Ishikawa (cell line): ENCODE results near the gene MAST4.

Experiments
- CEBPB ChIP-seq: IDR thresholded peaks from 2 replicates; pipeline ENCODE4 v1.6.1; 2012
- CREB1 ChIP-seq: IDR thresholded peaks from 2 replicates; pipeline ENCODE4 v1.6.1; 2012; ENCODE audit warnings: low read depth
- EGR1 ChIP-seq: IDR thresholded peaks from 2 replicates; pipeline ENCODE4 v1.6.1; 2012
- EP300 ChIP-seq: IDR thresholded peaks from 2 replicates; pipeline ENCODE4 v1.6.1; 2012; ENCODE audit warnings: borderline replicate concordance
- FOXM1 ChIP-seq: IDR thresholded peaks from 2 replicates; pipeline ENCODE4 v1.6.1; 2012; ENCODE audit warnings: low read depth, borderline replicate concordance
- MAX ChIP-seq: IDR thresholded peaks from 2 replicates; pipeline ENCODE4 v1.6.1; 2012
- NFIC ChIP-seq: IDR thresholded peaks from 2 replicates; pipeline ENCODE4 v1.6.1; 2012
- RAD21 ChIP-seq: IDR thresholded peaks from 2 replicates; pipeline ENCODE4 v1.6.1; 2012; ENCODE audit warnings: low read depth
- REST ChIP-seq: IDR thresholded peaks from 2 replicates; pipeline ENCODE4 v1.6.1; 2012; ENCODE audit warnings: low read depth, mild to moderate bottlenecking
- TAF1 ChIP-seq: IDR thresholded peaks from 2 replicates; pipeline ENCODE4 v1.6.1; 2012; ENCODE audit warnings: low read depth, mild to moderate bottlenecking
- TCF12 ChIP-seq: IDR thresholded peaks from 2 replicates; pipeline ENCODE4 v1.6.1; 2012; ENCODE audit warnings: low read depth
- TEAD4 ChIP-seq: IDR thresholded peaks from 2 replicates; pipeline ENCODE4 v1.6.1; 2012
- USF1 ChIP-seq: IDR thresholded peaks from 2 replicates; pipeline ENCODE4 v1.6.1; 2012
- YY1 ChIP-seq: IDR thresholded peaks from 2 replicates; pipeline ENCODE4 v1.6.1; 2012; ENCODE audit warnings: low read depth
- ZBTB7A ChIP-seq: IDR thresholded peaks from 2 replicates; pipeline ENCODE4 v1.6.1; 2012; ENCODE audit warnings: low read depth

The MAST4 gene

DNA sequence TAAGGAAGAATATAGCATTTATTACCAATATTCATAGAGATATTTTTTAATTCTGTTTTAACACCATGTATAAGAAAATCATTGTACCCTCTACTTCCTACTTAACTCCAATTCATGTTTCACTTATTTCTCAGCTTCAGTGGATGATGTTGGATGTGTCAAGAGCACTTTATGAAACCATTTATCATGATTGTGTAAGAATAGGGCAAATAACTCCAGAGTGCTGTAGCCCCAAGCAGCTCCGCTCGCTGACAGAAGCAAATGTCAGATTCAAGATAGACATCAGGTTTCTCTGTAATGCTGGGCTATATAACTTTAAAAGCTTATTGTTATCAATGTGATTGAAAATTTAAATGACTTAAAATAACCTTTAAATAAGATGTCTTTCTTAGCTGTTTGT is 50.4 kb downstream of the MAST4 start:
- TF ChIP-seq REST (no peak), TCF12 (no peak), EGR1 (no peak), CEBPB (no peak), YY1 (no peak), EP300 (no peak), MAX (no peak), FOXM1 (no peak), CREB1 (no peak), TAF1 (no peak), NFIC (no peak), ZBTB7A (no peak), TEAD4 (no peak), USF1 (no peak), RAD21 (no peak)

GRCh38 chr5:66647146-66647856 is 51.1 kb downstream of the MAST4 start:
- TF ChIP-seq ZBTB7A (no peak), TAF1 (no peak), USF1 (no peak), RAD21 (no peak), MAX (no peak), EGR1 (no peak), CREB1 (no peak), TEAD4 (no peak), FOXM1 (no peak), CEBPB (no peak), REST (no peak), EP300 (no peak)

DNA sequence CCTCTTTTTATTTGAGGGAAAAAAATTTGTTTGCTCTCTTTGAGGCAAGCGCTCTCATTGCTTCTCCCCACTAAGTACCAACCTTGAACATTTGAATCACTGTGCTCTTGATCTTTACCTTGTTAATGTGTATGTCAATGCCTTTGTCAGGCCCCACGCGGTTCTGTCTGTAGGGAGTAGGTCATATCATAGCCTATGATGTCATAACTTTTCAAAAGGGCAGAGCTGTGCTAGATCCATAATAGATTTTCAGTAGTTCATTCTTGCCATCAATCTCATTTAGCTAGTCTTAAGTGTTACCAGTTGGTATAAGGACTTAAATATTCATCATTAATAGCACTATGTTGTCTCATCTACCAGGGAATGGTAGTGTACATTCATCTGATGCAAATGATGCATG is 56.6 kb downstream of the MAST4 start:
- TF ChIP-seq REST (no peak), TEAD4 (no peak), CEBPB (no peak), CREB1 (no peak), USF1 (no peak), NFIC (no peak), FOXM1 (no peak), TCF12 (no peak), ZBTB7A (no peak), TAF1 (no peak), EGR1 (no peak), MAX (no peak), RAD21 (no peak), EP300 (no peak), YY1 (no peak)

GRCh38 chr5:66653325-66653724 is 57.1 kb downstream of the MAST4 start:
- TF ChIP-seq TEAD4, result no peak
- no peak for TF ChIP-seq TCF12
- no peak for TF ChIP-seq CREB1
- no peak for TF ChIP-seq RAD21
- no peak for TF ChIP-seq FOXM1
- TF ChIP-seq TAF1, result no peak
- TF ChIP-seq EGR1, result no peak
- no peak for TF ChIP-seq NFIC
- TF ChIP-seq MAX, result no peak
- TF ChIP-seq ZBTB7A, result no peak
- no peak for TF ChIP-seq EP300
- no peak for TF ChIP-seq USF1
- TF ChIP-seq CEBPB, result no peak
- TF ChIP-seq REST, result no peak
- TF ChIP-seq YY1, result no peak
